ACHN (cell line): ENCODE data around the gene CHID1.
A peak's percentile ranks its signal among the peaks of the same experiment; 100 is the strongest.

ENCODE experiments used
- DNase-seq: peaks from one replicate; pipeline ENCODE4 v3.0.0-alpha.2; 2015
- in situ Hi-C: cut with HindIII; loops from 2 replicates; pipeline ENCODE4 v1.10.0; 2017; ENCODE audit warnings: low sequenced_read_pairs, low pct_ligation_motif_present, low pct_unique_long_range_greater_than_20kb

Gene CHID1

GRCh38 chr11:934527-934926 is 23.9 kb upstream of the CHID1 start:
- no peak for DNase-seq
- in situ Hi-C loops: no loop called here

DNA sequence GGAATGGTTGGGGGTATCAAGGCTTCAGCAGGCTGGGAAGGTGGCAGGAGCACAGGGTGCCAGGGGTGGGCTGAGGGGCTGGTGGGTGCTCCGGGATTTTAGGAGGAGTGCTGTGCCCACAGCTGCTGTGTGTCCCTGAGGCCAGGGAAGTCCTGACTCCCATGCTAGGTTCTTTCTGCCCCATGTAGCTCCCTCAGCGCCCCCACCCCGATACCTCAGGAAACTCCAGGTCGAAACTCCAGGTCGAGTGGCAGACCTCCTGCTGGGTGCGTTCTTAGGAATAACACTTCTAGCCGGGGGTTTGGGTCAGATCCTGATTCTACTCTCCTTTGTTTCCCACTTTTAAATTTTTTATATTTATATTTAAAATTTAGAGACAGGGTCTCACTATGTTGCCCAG is 23.3 kb upstream of the CHID1 start:
- no peak for DNase-seq
- in situ Hi-C loops: no loop called here

GRCh38 chr11:933142-933851 is 22.7 kb upstream of the CHID1 start:
- in situ Hi-C loops: no loop called here
- DNase-seq: no peak

DNA sequence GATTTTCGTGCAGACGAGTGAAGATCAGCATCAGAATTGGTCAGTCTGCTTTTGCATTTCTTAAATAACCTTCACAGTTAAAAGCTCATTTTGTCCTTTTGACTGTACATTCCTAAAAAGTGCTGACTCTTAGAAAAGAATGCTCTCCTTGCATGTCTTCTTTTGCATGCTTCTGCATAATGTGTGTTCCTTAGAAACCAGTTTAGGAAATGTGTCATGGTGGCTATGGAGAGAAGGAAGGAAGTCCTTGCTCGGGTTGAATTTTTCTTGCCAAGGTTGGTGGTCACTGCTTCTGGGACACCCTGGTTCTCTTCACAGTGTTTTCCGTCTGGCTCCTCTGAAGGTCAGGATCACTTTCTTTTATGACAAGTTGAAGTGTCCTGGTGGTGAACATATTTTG is 21.8 kb upstream of the CHID1 start:
- in situ Hi-C loops: no loop called here
- DNase-seq: no peak

- DNase-seq: no peak
- in situ Hi-C loops: no loop called here
Observed at GRCh38 chr11:931385-931784, 20.8 kb upstream of the CHID1 start.

DNA sequence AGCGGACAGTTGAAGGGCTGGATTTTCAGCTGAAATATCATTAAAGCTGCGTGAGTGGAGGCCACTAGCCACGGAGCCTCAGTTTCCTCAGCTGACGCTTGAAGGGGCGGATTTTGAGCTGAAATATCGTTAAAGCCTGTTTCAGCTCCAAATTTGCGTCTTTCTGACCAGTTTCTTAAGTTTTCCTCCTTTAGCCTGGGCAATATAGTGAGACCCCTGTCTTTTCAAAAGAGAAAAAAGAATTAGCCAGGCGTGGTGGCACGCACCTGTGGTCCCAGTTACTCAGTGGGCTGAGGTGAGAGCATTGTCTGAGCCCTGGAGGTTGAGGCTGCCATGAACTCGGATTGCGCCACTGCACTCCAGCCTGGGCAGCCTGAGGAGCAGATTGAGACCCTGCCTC is 18.8 kb upstream of the CHID1 start:
- in situ Hi-C loops: no loop called here
- no peak for DNase-seq

DNA sequence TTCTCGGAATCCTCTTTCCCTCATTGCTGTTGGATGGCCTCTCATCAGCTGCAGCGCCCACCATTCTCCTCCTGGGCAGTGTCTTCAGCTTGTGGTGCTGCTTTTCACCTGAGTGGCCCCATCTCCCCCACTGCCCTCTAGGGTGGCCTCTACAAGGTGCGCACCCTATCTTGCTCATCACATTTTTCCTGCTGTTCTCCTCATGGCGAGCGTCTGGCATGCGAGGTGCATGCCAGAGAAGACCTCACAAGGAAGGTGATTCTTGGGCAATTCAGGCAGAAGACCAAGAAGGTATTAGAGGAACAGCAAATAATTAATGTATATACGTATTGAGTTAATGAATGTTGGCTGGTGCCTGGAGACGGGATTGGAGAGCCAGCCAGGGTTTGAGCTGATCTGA is 18.2 kb upstream of the CHID1 start:
- in situ Hi-C loops: no loop called here
- no peak for DNase-seq

DNA sequence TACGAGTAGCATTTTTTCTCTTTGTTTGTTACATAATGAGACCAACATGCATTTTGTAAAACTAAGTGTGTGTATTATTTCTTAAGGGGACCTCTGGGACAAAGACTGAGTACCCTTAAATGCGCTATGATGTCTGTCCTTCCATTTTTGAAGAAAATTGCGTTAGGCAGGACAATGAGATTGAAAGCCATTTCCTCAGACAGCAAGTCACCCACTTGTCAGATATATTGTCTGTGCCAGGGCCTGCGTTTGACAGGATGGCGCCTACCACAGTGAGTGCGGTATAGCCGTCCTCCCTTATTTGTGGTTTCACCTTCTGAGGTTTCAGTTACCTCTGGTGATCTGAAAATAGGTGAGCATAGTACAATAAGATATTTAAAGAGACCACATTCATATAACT is 17.3 kb upstream of the CHID1 start:
- in situ Hi-C loops: no loop called here
- DNase-seq: no peak

GRCh38 chr11:926341-926916 is 15.8 kb upstream of the CHID1 start:
- in situ Hi-C loops: no loop called here
- peak; percentile 54 for DNase-seq

GRCh38 chr11:925496-926301 is 15.1 kb upstream of the CHID1 start, which contains the start of gene AP2A2:
TSS of gene AP2A2 (plus strand) at chr11:925870. CDS start at chr11:926022, 152 bp downstream.
- in situ Hi-C loops: no loop called here
- DNase-seq: peak; percentile 89

DNA sequence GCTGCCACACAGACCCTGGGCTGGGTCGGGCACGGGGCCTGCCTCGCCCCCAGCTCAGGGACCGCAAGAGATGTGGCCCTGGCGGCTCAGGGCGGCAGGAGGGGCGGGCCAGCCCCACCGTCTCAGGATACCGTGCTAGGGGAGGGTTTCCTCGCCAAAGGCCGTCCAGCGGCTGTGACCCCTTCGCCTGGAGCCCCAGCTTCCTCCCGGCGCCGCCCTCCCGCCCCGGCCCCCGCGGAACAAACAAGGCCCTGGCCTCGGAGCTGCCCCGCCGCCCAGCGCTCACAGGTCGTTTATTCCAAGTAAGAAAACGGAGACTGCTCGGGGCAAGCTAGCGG is 14.5 kb upstream of the CHID1 start:
- DNase-seq: no peak
- in situ Hi-C loops: no loop called here

DNA sequence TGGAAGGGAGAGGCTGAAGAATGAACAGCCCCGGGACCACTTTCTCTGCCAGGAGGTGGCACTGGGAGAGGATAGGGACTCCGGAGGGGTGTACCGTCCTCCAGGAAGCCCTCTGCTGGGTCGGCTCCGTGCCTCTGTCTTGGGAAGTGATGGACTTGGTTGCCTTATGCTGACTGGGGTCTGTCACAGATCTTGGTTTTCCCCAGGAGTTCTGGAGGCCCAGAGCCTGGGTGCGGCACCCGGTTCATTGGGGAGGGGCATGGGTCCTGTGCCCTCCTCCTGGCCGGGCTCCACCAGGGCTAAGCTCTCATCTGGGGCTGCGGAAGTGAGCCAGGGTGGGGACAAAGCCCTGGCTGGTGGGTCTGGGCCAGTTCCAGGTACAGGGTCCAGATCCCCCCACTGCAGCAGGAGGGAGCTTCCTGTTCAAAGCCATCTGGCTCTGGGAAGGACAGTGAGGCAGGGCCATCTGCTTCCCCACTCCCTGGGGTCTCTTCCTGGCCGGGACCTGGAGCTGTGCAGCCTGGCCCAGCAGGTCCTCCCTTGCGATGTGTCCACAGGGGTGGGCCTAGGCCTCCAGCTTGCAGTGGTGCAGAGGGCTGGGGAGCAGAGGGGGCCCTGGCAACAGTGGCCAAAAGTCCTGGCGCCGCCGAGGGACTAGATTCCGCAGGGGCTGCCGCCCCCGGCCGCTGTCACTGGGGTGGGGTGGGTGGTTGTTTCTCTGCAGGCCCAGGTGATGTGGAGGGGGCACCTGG is 14.0 kb upstream of the CHID1 start:
- in situ Hi-C loops: no loop called here
- DNase-seq: no peak

- DNase-seq: no peak
- in situ Hi-C loops: no loop called here
Observed at GRCh38 chr11:923691-924405, 13.2 kb upstream of the CHID1 start.

- no peak for DNase-seq
- in situ Hi-C loops: no loop called here
Observed at GRCh38 chr11:921921-922678, 11.5 kb upstream of the CHID1 start.

DNA sequence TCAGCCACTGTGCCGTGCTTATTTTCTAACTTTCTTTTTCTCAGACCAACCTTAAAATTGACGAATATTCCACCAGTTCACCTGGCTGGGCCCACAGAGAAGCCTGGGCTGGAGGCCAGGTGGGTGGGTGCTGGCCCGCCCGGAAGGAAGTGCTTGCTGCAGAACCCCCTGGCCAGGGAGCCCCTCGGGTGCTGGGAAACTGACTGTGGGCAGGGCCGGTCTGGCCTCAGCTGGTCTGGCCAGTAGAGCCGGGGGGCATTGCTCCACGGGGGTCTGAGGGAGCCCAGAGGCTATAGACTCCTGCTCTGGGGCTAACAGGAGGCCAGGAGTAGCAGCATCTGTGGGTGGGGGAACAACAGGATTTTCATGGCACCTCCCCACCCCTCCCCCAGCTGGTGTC is 6.8 kb upstream of the CHID1 start:
- DNase-seq: no peak
- in situ Hi-C loops: no loop called here

DNA sequence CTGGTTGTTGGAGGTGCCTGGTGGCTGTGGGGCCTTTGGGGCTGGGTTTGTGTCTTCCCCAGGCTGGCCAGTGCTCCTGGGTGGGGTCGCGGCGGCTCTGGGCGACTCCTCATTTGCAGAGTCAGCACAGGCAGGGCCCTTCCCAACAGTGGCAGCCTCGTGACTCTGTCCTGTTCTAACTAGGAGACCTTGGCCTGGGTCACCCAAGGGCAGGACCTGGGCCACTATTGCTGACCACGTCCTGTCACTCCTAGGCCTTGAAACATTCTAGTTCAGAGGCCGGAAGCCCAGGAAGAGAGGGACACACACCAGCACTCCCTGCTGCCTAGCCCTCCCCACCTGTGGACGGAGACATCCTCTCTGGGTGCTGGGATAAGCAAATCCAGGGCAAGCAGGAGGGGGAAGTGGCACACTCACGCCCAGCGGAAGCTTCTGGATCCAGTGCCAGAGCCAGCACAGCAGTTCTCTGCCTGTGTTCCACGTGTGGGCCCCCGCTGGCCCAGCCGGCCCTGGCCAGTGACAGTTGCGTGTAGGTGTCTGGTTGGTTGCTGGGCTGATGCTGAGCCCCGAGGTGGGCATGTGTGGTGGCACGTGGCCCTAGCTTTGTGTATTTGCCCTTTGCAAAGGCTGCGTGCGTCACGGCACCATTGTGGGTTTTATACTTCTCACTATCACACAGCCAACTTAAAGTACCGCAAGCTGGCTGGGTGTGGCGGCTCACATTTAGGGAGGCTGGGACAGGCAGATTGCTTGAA is 4.3 kb upstream of the CHID1 start:
- in situ Hi-C loops: no loop called here
- DNase-seq: no peak

- in situ Hi-C loops: no loop called here
- no peak for DNase-seq
Observed at GRCh38 chr11:914204-914603, 3.6 kb upstream of the CHID1 start.
